WI38 (cell line): ENCODE data around the gene CEND1.

Experiments used
- H3K4me3 ChIP-seq: 2 replicates; pipeline ENCODE4 v1.5.1; 2011; ENCODE audit warnings: low read depth, mild to moderate bottlenecking, control low read depth, low read length
- CTCF ChIP-seq: IDR thresholded peaks from 2 replicates; pipeline ENCODE4 v1.5.1; 2012; ENCODE audit warnings: low read depth, mild to moderate bottlenecking, control low read depth, low read length

Gene CEND1

GRCh38 chr11:766106-766935 lies 23.6 kb downstream of the CEND1 start:
- no peak overlapping the region for H3K4me3 ChIP-seq
- no peak for TF ChIP-seq CTCF

- H3K4me3 ChIP-seq: no peak overlapping the region
- TF ChIP-seq CTCF: no peak
These were observed 24.1 kb downstream of the CEND1 start for GRCh38 chr11:765802-766091.

GRCh38 chr11:765025-765801 lies 24.7 kb downstream of the CEND1 start:
- H3K4me3 ChIP-seq: no peak overlapping the region
- TF ChIP-seq CTCF: peak; percentile 46

- no peak for TF ChIP-seq CTCF
These were observed 25.4 kb downstream of the CEND1 start for GRCh38 chr11:764322-765024.

GRCh38 chr11:763549-764321 lies 26.2 kb downstream of the CEND1 start:
- H3K4me3 ChIP-seq: no peak overlapping the region
- no peak for TF ChIP-seq CTCF

More at GRCh38 chr11:764322-765024, 25.4 kb downstream of the CEND1 start:
- H3K4me3 ChIP-seq: no peak overlapping the region

GRCh38 chr11:763073-763463 lies 26.8 kb downstream of the CEND1 start:
- TF ChIP-seq CTCF: no peak
- H3K4me3 ChIP-seq: no peak overlapping the region
